Activated naive CD4-positive, alpha-beta T cell treated with anti-CD3 and anti-CD28 coated beads, Interleukin-2, amount 50 U/mL, for 72 hours (primary cell): ENCODE measurements around the gene CABCOCO1. TPM values are rescaled to one million over a fixed set of nuclear protein-coding genes. Genes with fewer than 3 reads are reported as not detected.
"Not testable (repeated sequence)": the region's sequence is repeated elsewhere in the genome, so short reads cannot be mapped to it uniquely, and the experiment has no call there.

Experiments used
- ATAC-seq, 2 donors: fragments of 150-1000 bp; cut with Tn5 transposase; 2 replicates each; pipeline ENCODE4 v1.10.0; 2021; ENCODE audit warnings: mild to moderate bottlenecking in 2 of 2, moderate library complexity in 2 of 2
- DNase-seq, 2 donors: peaks; one replicate each; pipeline ENCODE4 v3.0.0; 2021 to 2022; ENCODE audit warnings: low spot score in 2 of 2
- H3K27ac Mint-ChIP-seq, 2 donors: one replicate each; pipeline ENCODE4 v1.8.0; 2022; ENCODE audit warnings: mild to moderate bottlenecking in 2 of 2, mixed read lengths in 2 of 2
- H3K36me3 Mint-ChIP-seq, 2 donors: one replicate each; pipeline ENCODE4 v1.8.0; 2022; ENCODE audit warnings: mixed read lengths in 2 of 2
- H3K9me3 Mint-ChIP-seq, 2 donors: one replicate each; pipeline ENCODE4 v1.8.0; 2022; ENCODE audit warnings: mixed read lengths in 2 of 2
- total RNA-seq, 2 donors: library from RNA; stranded (reverse); gene quantifications; one replicate each; pipeline ENCODE4 v1.2.3, GENCODE V29; 2022

Gene CABCOCO1
- total RNA-seq, 2 donors from 2014 or later, result not detected

GRCh38 chr10:61691667-61692066 is 28.9 kb downstream of the CABCOCO1 start:
- not testable (repeated sequence) for H3K9me3 Mint-ChIP-seq

GRCh38 chr10:61692447-61693010 is 29.8 kb downstream of the CABCOCO1 start:
- no peak overlapping the region for H3K27ac Mint-ChIP-seq
- H3K9me3 Mint-ChIP-seq, result no peaks in the 10 kb centered on the region
- no peak for DNase-seq
- H3K36me3 Mint-ChIP-seq, result no peaks in the 10 kb centered on the region
- ATAC-seq, result no peak

More at GRCh38 chr10:61691667-61692066, 28.9 kb downstream of the CABCOCO1 start:
- H3K36me3 Mint-ChIP-seq, H3K27ac Mint-ChIP-seq, ATAC-seq, DNase-seq: not testable (repeated sequence)

GRCh38 chr10:61698968-61699655 is 36.4 kb downstream of the CABCOCO1 start:
- H3K27ac Mint-ChIP-seq, result no peak overlapping the region
- no peak for ATAC-seq

GRCh38 chr10:61701055-61701705 is 38.5 kb downstream of the CABCOCO1 start:
- H3K27ac Mint-ChIP-seq, result no peak overlapping the region
- DNase-seq (no peak), ATAC-seq (no peak)
- no peaks in the 10 kb centered on the region for H3K36me3 Mint-ChIP-seq
- no peaks in the 10 kb centered on the region for H3K9me3 Mint-ChIP-seq

More at GRCh38 chr10:61698968-61699655, 36.4 kb downstream of the CABCOCO1 start:
- DNase-seq, result no peak
- Mint-ChIP-seq H3K36me3 (no peaks in the 10 kb centered on the region), H3K9me3 (no peaks in the 10 kb centered on the region)

DNA sequence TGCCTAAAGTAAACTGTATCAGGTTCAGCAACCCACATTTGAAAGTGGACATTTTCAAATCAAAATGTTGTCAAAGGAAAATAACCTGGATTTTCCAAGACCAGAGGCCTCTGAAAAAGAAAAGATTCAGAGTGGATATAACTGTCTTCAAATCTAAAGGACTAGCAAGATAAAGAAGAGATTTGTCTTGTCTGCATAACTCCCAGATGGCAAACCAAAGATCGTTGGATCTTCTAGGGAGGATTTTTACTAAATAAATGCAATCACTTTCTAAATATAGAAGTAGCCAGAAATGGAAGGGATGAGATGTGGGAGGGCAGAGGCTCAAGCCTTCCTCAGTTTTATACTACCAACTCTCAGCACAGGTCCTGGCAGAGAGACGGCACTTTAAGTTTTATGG is 39.0 kb downstream of the CABCOCO1 start:
- Mint-ChIP-seq H3K36me3 (no peaks in the 10 kb centered on the region), H3K9me3 (no peaks in the 10 kb centered on the region), H3K27ac (no peak overlapping the region)
- ATAC-seq (no peak), DNase-seq (no peak)

- H3K9me3 Mint-ChIP-seq, result no peaks in the 10 kb centered on the region
- DNase-seq (no peak), ATAC-seq (no peak)
- H3K36me3 Mint-ChIP-seq, result no peaks in the 10 kb centered on the region
- H3K27ac Mint-ChIP-seq, result no peak overlapping the region
Observed at GRCh38 chr10:61702584-61702983, 39.9 kb downstream of the CABCOCO1 start.

DNA sequence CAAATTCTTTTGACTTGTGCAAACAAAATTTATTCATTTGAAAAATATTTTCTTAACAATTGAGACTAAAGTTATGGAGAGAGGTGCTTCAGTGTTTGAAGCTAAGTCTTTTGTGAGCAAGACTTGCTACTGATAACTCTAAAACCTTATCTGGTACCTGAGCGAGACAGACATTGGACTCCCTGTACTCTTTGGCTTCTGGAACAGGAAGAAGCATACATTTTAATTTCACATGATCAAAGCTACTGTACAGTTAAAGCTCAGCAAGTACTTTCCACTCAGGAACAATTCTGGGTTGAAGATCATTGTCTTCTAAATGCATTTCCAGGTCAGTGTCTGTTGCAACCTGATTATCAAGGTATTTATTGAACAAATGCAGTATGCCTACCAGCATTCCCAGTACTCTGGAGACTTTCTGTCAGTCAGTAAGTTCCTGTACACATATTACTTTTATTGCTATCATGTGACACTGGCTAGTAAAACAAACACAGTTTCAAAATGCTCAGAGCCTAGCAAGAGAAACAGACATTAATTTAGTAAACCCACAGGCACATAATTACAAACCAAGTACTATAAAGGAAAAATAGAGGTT is 42.4 kb downstream of the CABCOCO1 start:
- Mint-ChIP-seq H3K27ac (no peak overlapping the region), H3K9me3 (no peaks in the 10 kb centered on the region), H3K36me3 (no peaks in the 10 kb centered on the region)
- DNase-seq (no peak), ATAC-seq (no peak)

DNA sequence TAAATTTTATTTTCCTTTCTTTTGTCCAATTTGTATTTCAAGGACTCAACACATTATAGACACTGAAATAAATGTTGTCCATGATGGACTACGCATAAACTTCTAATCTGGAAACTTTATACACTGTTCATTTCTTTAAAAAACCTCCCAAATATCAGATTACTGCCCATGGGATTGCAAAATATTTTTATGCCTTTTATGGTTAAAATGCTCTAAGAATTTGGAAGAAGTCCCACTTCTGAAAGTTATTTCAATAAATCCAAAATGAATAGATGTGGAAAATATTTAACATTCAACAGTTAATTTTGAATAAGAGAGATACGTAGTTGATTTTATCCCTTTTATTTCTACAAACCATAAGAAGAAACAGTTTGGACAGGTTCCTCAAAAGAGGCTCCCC is 46.1 kb downstream of the CABCOCO1 start:
- no peaks in the 10 kb centered on the region for H3K9me3 Mint-ChIP-seq
- no peak overlapping the region for H3K27ac Mint-ChIP-seq
- no peak for ATAC-seq
- DNase-seq, result no peak
- H3K36me3 Mint-ChIP-seq, result no peaks in the 10 kb centered on the region

GRCh38 chr10:61712105-61712504 is 49.4 kb downstream of the CABCOCO1 start:
- not testable (repeated sequence) for DNase-seq, ATAC-seq, H3K27ac Mint-ChIP-seq, H3K36me3 Mint-ChIP-seq, H3K9me3 Mint-ChIP-seq

- H3K27ac Mint-ChIP-seq, ATAC-seq, H3K36me3 Mint-ChIP-seq, DNase-seq, H3K9me3 Mint-ChIP-seq: not testable (repeated sequence)
Observed at GRCh38 chr10:61719475-61719874, 56.7 kb downstream of the CABCOCO1 start.

DNA sequence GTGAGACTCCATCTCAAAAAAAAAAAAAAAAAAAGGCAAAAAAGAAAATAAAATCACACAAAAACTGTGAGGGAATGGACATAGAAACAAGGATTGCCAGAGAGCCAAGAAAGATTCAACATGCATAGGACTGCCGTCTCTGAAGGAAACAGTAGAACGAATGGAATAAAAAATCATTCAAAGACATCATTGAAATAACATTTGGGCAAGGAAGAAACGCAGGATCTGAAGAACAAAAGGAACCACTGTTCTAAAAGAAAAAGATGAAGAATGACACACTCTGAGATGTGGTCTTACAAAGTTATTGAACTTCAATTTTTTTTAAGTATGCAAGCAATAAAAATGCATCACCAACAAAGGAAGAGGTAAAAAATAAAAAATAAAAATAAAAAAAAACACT is 57.2 kb downstream of the CABCOCO1 start:
- Mint-ChIP-seq H3K36me3 (no peaks in the 10 kb centered on the region), H3K9me3 (no peaks in the 10 kb centered on the region), H3K27ac (no peak overlapping the region)
- ATAC-seq, result no peak
- no peak for DNase-seq

- DNase-seq (no peak), ATAC-seq (no peak)
- H3K9me3 Mint-ChIP-seq, result no peaks in the 10 kb centered on the region
- no peak overlapping the region for H3K27ac Mint-ChIP-seq
- H3K36me3 Mint-ChIP-seq, result no peaks in the 10 kb centered on the region
Observed at GRCh38 chr10:61721431-61721830, 58.7 kb downstream of the CABCOCO1 start.

DNA sequence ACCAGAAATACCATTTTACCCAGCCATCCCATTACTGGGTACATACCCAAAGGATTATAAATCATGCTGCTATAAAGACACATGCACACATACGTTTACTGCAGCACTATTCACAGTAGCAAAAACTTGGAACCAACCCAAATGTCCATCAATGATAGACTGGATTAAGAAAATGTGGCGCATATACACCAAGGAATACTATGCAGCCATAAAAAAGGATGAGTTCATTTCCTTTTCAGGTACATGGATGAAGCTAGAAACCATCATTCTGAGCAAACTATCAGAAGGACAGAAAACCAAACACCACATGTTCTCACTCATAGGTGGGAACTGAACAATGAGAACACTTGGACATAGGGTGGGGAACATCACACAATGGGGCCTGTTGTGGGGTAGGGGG is 62.5 kb downstream of the CABCOCO1 start:
- H3K9me3 Mint-ChIP-seq, ATAC-seq, DNase-seq, H3K36me3 Mint-ChIP-seq, H3K27ac Mint-ChIP-seq: not testable (repeated sequence)

DNA sequence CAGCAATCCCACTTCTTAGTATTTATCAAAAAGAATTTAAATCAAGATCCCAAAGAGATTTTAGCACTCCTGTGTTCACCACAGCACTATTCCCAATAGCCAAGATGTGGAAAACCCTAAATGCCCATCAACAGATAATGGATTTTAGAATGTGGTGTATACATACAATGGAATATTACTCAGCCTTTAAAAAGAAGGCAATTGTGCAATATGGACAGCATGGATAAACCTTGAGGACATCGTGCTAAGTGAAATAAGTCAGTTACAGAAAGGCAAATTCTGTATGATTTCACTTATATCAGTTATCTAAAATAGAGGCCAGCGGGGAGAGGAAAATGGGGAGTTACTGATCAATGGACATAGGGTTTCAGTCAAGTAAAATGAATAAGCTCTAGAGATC is 66.9 kb downstream of the CABCOCO1 start:
- no peak for DNase-seq
- H3K27ac Mint-ChIP-seq, result no peak overlapping the region

GRCh38 chr10:61730671-61731070 is 67.9 kb downstream of the CABCOCO1 start:
- no peak overlapping the region for H3K27ac Mint-ChIP-seq
- H3K9me3 Mint-ChIP-seq, result no peaks in the 10 kb centered on the region
- H3K36me3 Mint-ChIP-seq, result no peaks in the 10 kb centered on the region
- no peak for ATAC-seq
- no peak for DNase-seq

More for the DNA sequence above, 66.9 kb downstream of the CABCOCO1 start:
- no peak for ATAC-seq
- Mint-ChIP-seq H3K9me3 (no peaks in the 10 kb centered on the region), H3K36me3 (no peaks in the 10 kb centered on the region)

DNA sequence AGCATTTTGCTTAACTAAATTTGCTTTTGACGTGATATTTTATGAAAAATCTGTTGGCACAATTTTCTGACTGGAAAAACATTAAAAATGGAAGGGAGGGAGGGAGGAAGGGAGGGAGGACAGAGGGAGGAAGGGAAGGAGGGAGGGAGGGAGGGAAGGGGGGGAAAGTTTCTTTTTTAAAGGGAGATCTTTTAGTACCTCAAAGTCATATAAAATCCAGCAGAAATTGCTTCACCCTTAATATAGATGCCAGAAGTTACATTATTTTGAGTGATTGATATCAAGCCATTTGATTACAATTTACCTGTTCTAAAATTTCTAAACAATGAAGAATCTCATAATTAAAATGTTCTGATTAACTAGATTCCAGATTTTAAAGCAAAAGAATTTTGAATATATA is 68.9 kb downstream of the CABCOCO1 start:
- Mint-ChIP-seq H3K36me3 (no peaks in the 10 kb centered on the region), H3K9me3 (no peaks in the 10 kb centered on the region), H3K27ac (no peak overlapping the region)
- ATAC-seq (no peak), DNase-seq (no peak)

GRCh38 chr10:61732629-61733278 is 70.0 kb downstream of the CABCOCO1 start:
- Mint-ChIP-seq H3K36me3 (no peaks in the 10 kb centered on the region), H3K9me3 (peaks cover 0 to 3% of the 10 kb centered on the region in 2 donors), H3K27ac (no peak overlapping the region)
- no peak for ATAC-seq
- DNase-seq, result no peak
